ENCODE measurements around the gene ICAM2. TPM values are rescaled to one million over a fixed set of nuclear protein-coding genes. Genes with fewer than 3 reads are reported as not detected.
A peak's percentile ranks its signal among the peaks of the same experiment; 100 is the strongest.

The ICAM2 gene
- total RNA-seq, 1 donor from 2014 or later = not detected

GRCh38 chr17:63973930-63974593, 46.4 kb downstream of the ICAM2 start:
- H3K27ac Mint-ChIP-seq (ENCODE audit: unreplicated experiment) = peak overlapping the region; percentile 60
- H3K36me3 ChIP-seq (ENCODE audit: insufficient read depth, low read length) = no peaks in the 10 kb centered on the region

GRCh38 chr17:63973247-63973646, 47.2 kb downstream of the ICAM2 start:
- no peak overlapping the region for H3K27ac Mint-ChIP-seq (ENCODE audit: unreplicated experiment)
- no peaks in the 10 kb centered on the region for H4K20me1 ChIP-seq (ENCODE audit: insufficient read depth, low read length)
- no peak for FAIRE-seq
- peaks cover 3% of the 10 kb centered on the region for H3K9me3 Mint-ChIP-seq (ENCODE audit: unreplicated experiment)
- H3K9me3 ChIP-seq (ENCODE audit: insufficient read depth, low read depth, low read length) = no peaks in the 10 kb centered on the region
- peaks cover 4% of the 10 kb centered on the region for H3K27me3 ChIP-seq (ENCODE audit: insufficient read depth, low read length)
- H3K4me1 Mint-ChIP-seq (ENCODE audit: low read depth, unreplicated experiment) = peaks cover 12% of the 10 kb centered on the region
- no peak overlapping the region for H3K4me2 ChIP-seq (ENCODE audit: low read length)
- DNase-seq (ENCODE audit: low read depth) = no peak
- H3K4me1 ChIP-seq (ENCODE audit: insufficient read depth, low read length) = peaks cover 19% of the 10 kb centered on the region
- H3K79me2 ChIP-seq (ENCODE audit: insufficient read depth, low read length) = no peaks in the 10 kb centered on the region
- no peak for TF ChIP-seq CTCF (IDR thresholded peaks at IDR 0.05; ENCODE audit: insufficient read depth, low read depth, low read length)
- no peak for TF ChIP-seq EZH2 (IDR thresholded peaks at IDR 0.05; ENCODE audit: insufficient read depth, low read length)
- peak overlapping the region; percentile 29 for H3K4me3 Mint-ChIP-seq (ENCODE audit: unreplicated experiment)
- H3K4me3 ChIP-seq (ENCODE audit: insufficient read depth, low read depth, low read length) = no peak overlapping the region
- no peak overlapping the region for H3K9ac ChIP-seq (ENCODE audit: low read length)
- peaks cover 5% of the 10 kb centered on the region for H3K36me3 Mint-ChIP-seq (ENCODE audit: low read depth, unreplicated experiment)
- H3K27me3 Mint-ChIP-seq (ENCODE audit: low read depth, unreplicated experiment) = peaks cover 23% of the 10 kb centered on the region
- no peak overlapping the region for H2AFZ ChIP-seq (ENCODE audit: low read depth, low read length)
- H3K36me3 ChIP-seq (ENCODE audit: insufficient read depth, low read length) = no peaks in the 10 kb centered on the region
- H3K27ac ChIP-seq (ENCODE audit: low read depth, low read length) = no peak overlapping the region

More at GRCh38 chr17:63973930-63974593, 46.4 kb downstream of the ICAM2 start:
- TF ChIP-seq EZH2 (IDR thresholded peaks at IDR 0.05; ENCODE audit: insufficient read depth, low read length) (no peak), CTCF (IDR thresholded peaks at IDR 0.05; ENCODE audit: insufficient read depth, low read depth, low read length) (no peak)
- H3K27me3 Mint-ChIP-seq (ENCODE audit: low read depth, unreplicated experiment) = peaks cover 15% of the 10 kb centered on the region
- Histone ChIP-seq H3K9ac (ENCODE audit: low read length) (peak overlapping the region; percentile 12), H3K9me3 (ENCODE audit: insufficient read depth, low read depth, low read length) (no peaks in the 10 kb centered on the region), H3K4me3 (ENCODE audit: insufficient read depth, low read depth, low read length) (no peak overlapping the region), H2AFZ (ENCODE audit: low read depth, low read length) (peak overlapping the region; percentile 47), H3K27ac (ENCODE audit: low read depth, low read length) (no peak overlapping the region), H3K27me3 (ENCODE audit: insufficient read depth, low read length) (peaks cover 4% of the 10 kb centered on the region), H4K20me1 (ENCODE audit: insufficient read depth, low read length) (no peaks in the 10 kb centered on the region), H3K79me2 (ENCODE audit: insufficient read depth, low read length) (no peaks in the 10 kb centered on the region), H3K4me2 (ENCODE audit: low read length) (peak overlapping the region; percentile 80), H3K4me1 (ENCODE audit: insufficient read depth, low read length) (peaks cover 19% of the 10 kb centered on the region)
- FAIRE-seq = no peak
- peaks cover 3% of the 10 kb centered on the region for H3K9me3 Mint-ChIP-seq (ENCODE audit: unreplicated experiment)
- H3K4me3 Mint-ChIP-seq (ENCODE audit: unreplicated experiment) = peak overlapping the region; percentile 37
- H3K36me3 Mint-ChIP-seq (ENCODE audit: low read depth, unreplicated experiment) = peaks cover 5% of the 10 kb centered on the region
- H3K4me1 Mint-ChIP-seq (ENCODE audit: low read depth, unreplicated experiment) = peaks cover 12% of the 10 kb centered on the region
- no peak for DNase-seq (ENCODE audit: low read depth)

GRCh38 chr17:63972796-63973195, 47.6 kb downstream of the ICAM2 start, which contains the start of gene SCN4A:
Gene SCN4A (minus strand): TSS chr17:63972918. CDS start chr17:63972841, 77 bp downstream.
- Mint-ChIP-seq H3K4me3 (ENCODE audit: unreplicated experiment) (peak within 1 kb of the TSS; percentile 29), H3K36me3 (ENCODE audit: low read depth, unreplicated experiment) (peaks cover 5% of the 10 kb centered on the region), H3K27ac (ENCODE audit: unreplicated experiment) (no peak within 1 kb of the TSS), H3K27me3 (ENCODE audit: low read depth, unreplicated experiment) (peaks cover 27% of the 10 kb centered on the region), H3K9me3 (ENCODE audit: unreplicated experiment) (peaks cover 3% of the 10 kb centered on the region), H3K4me1 (ENCODE audit: low read depth, unreplicated experiment) (peaks cover 12% of the 10 kb centered on the region)
- no peak within 1 kb of the TSS for H3K9ac ChIP-seq (ENCODE audit: low read length)
- FAIRE-seq (no peak), DNase-seq (ENCODE audit: low read depth) (no peak)
- H4K20me1 ChIP-seq (ENCODE audit: insufficient read depth, low read length) = no peaks in the 10 kb centered on the region
- H3K4me3 ChIP-seq (ENCODE audit: insufficient read depth, low read depth, low read length) = no peak within 1 kb of the TSS
- peaks cover 19% of the 10 kb centered on the region for H3K4me1 ChIP-seq (ENCODE audit: insufficient read depth, low read length)
- H3K9me3 ChIP-seq (ENCODE audit: insufficient read depth, low read depth, low read length) = no peaks in the 10 kb centered on the region
- peaks cover 4% of the 10 kb centered on the region for H3K27me3 ChIP-seq (ENCODE audit: insufficient read depth, low read length)
- no peak within 1 kb of the TSS for H2AFZ ChIP-seq (ENCODE audit: low read depth, low read length)
- TF ChIP-seq EZH2 (IDR thresholded peaks at IDR 0.05; ENCODE audit: insufficient read depth, low read length) = no peak
- H3K36me3 ChIP-seq (ENCODE audit: insufficient read depth, low read length) = no peaks in the 10 kb centered on the region
- no peaks in the 10 kb centered on the region for H3K79me2 ChIP-seq (ENCODE audit: insufficient read depth, low read length)
- no peak within 1 kb of the TSS for H3K27ac ChIP-seq (ENCODE audit: low read depth, low read length)
- H3K4me2 ChIP-seq (ENCODE audit: low read length) = peak within 1 kb of the TSS; percentile 80
